Smooth muscle cell (in vitro differentiated cells): ENCODE results near the gene CMTM7. TPM values are rescaled to one million over a fixed set of nuclear protein-coding genes. Genes with fewer than 3 reads are reported as not detected.

ENCODE experiments used
- DNase-seq: peaks from one replicate; lab custom pipeline; 2025; ENCODE audit not compliant: unreplicated experiment; lab: John Stamatoyannopoulos, UW
- H2AFZ ChIP-seq: fragments of 200-600 bp; sonication (generic); 2 replicates; pipeline ENCODE4 v1.6.0; 2016; ENCODE audit warnings: antibody characterized with exemption, low read depth, mild to moderate bottlenecking
- H3F3A ChIP-seq: fragments of 200-600 bp; sonication (generic); 2 replicates; pipeline ENCODE4 v1.6.0; 2017; ENCODE audit warnings: antibody characterized with exemption, low read depth
- H3K27ac ChIP-seq: fragments of 200-600 bp; sonication (generic); 2 replicates; pipeline ENCODE4 v1.5.1; 2016; ENCODE audit warnings: low read depth, mild to moderate bottlenecking
- H3K27me3 ChIP-seq: fragments of 200-600 bp; sonication (generic); 2 replicates; pipeline ENCODE4 v1.6.1; 2016; ENCODE audit warnings: low read depth, mild to moderate bottlenecking
- H3K36me3 ChIP-seq: fragments of 200-600 bp; sonication (generic); 2 replicates; pipeline ENCODE4 v1.5.1; 2016; ENCODE audit warnings: low read depth
- H3K4me1 ChIP-seq: fragments of 200-600 bp; sonication (generic); 2 replicates; pipeline ENCODE4 v1.5.1; 2016; ENCODE audit warnings: low read depth
- H3K4me2 ChIP-seq: fragments of 200-600 bp; sonication (generic); 2 replicates; pipeline ENCODE4 v1.6.0; 2016; ENCODE audit warnings: mild to moderate bottlenecking
- H3K4me3 ChIP-seq: fragments of 200-600 bp; sonication (generic); 2 replicates; pipeline ENCODE4 v1.5.1; 2016; ENCODE audit warnings: mild to moderate bottlenecking
- H3K79me2 ChIP-seq: fragments of 200-600 bp; sonication (generic); 2 replicates; pipeline ENCODE4 v1.6.0; 2016; ENCODE audit warnings: low read depth, mild to moderate bottlenecking
- H3K9ac ChIP-seq: fragments of 200-600 bp; sonication (generic); 2 replicates; pipeline ENCODE4 v1.6.0; 2016; ENCODE audit warnings: low read depth
- H3K9me3 ChIP-seq: fragments of 200-600 bp; sonication (generic); replicated peaks from 2 replicates; pipeline ENCODE4 v1.5.1; 2016; ENCODE audit warnings: low read depth
- H4K20me1 ChIP-seq: fragments of 200-600 bp; sonication (generic); 2 replicates; pipeline ENCODE4 v1.6.0; 2016; ENCODE audit warnings: low read depth
- CTCF ChIP-seq: fragments of 200-600 bp; sonication (generic); IDR thresholded peaks from 2 replicates; pipeline ENCODE4 v1.5.1; 2017; ENCODE audit warnings: borderline replicate concordance, mild to moderate bottlenecking, antibody characterized with exemption; ENCODE audit not compliant: insufficient read depth, poor library complexity, severe bottlenecking
- WGBS: methylation state at CpG from one replicate; pipeline ENCODE4 v1.1.7; 2016; ENCODE audit warnings: low lambda C conversion rate; 5-methylcytosine and 5-hydroxymethylcytosine counted together
- polyA plus RNA-seq: library from polyadenylated mRNA; unstranded; fragments of >200 nt; fragmentation: Nextera tagmentation; extraction: Ambion mirVana; gene quantifications from 2 replicates; pipeline ENCODE4 v1.2.1, GENCODE V29; 2016
- total RNA-seq: library from RNA; depleted of rRNA; stranded (reverse); fragments of >200 nt; gene quantifications from 2 replicates; pipeline ENCODE4 v1.2.3, GENCODE V29; 2014

Gene CMTM7
- total and polyA plus RNA-seq, 2 experiments from 2014 or later, result 23.4 to 43.1 TPM

- H3K4me1 ChIP-seq, result no peaks in the 10 kb centered on the region
- H4K20me1 ChIP-seq, result no peaks in the 10 kb centered on the region
- H3K79me2 ChIP-seq, result no peaks in the 10 kb centered on the region
- 76% methylated on average over 4 of the region's 4 CpGs for WGBS
- no peak overlapping the region for H3K9ac ChIP-seq
- no peaks in the 10 kb centered on the region for H3K27me3 ChIP-seq
- no peak for TF ChIP-seq CTCF
- DNase-seq, result no peak
- H3K4me2 ChIP-seq, result no peak overlapping the region
- H3F3A ChIP-seq, result no peaks in the 10 kb centered on the region
- H3K36me3 ChIP-seq, result no peaks in the 10 kb centered on the region
- no peaks in the 10 kb centered on the region for H3K9me3 ChIP-seq
- H3K27ac ChIP-seq, result no peak overlapping the region
- no peak overlapping the region for H2AFZ ChIP-seq
- H3K4me3 ChIP-seq, result no peak overlapping the region
Observed at GRCh38 chr3:32372213-32372490, 19.5 kb upstream of the CMTM7 start.

- Histone ChIP-seq H3K4me2 (no peak overlapping the region), H3K9me3 (no peaks in the 10 kb centered on the region), H3K36me3 (no peaks in the 10 kb centered on the region), H3K4me1 (no peaks in the 10 kb centered on the region), H3K4me3 (no peak overlapping the region), H3K79me2 (no peaks in the 10 kb centered on the region), H4K20me1 (no peaks in the 10 kb centered on the region), H2AFZ (no peak overlapping the region), H3K27me3 (no peaks in the 10 kb centered on the region), H3F3A (no peaks in the 10 kb centered on the region), H3K9ac (no peak overlapping the region), H3K27ac (no peak overlapping the region)
- WGBS, result 95% methylated on average over 5 of the region's 5 CpGs
- no peak for DNase-seq
- no peak for TF ChIP-seq CTCF
Observed at GRCh38 chr3:32373276-32373675, 18.4 kb upstream of the CMTM7 start.

- Histone ChIP-seq H3K27ac (no peak overlapping the region), H3K36me3 (no peaks in the 10 kb centered on the region), H3K9ac (no peak overlapping the region), H3K27me3 (no peaks in the 10 kb centered on the region), H2AFZ (no peak overlapping the region), H3K4me2 (no peak overlapping the region), H3K4me1 (no peaks in the 10 kb centered on the region), H3F3A (no peaks in the 10 kb centered on the region), H4K20me1 (no peaks in the 10 kb centered on the region), H3K9me3 (no peaks in the 10 kb centered on the region), H3K4me3 (no peak overlapping the region), H3K79me2 (no peaks in the 10 kb centered on the region)
- no peak for DNase-seq
- TF ChIP-seq CTCF, result no peak
- WGBS, result 92% methylated on average over 5 of the region's 5 CpGs
Observed at GRCh38 chr3:32373844-32374243, 17.8 kb upstream of the CMTM7 start.

GRCh38 chr3:32374788-32375595 lies 16.7 kb upstream of the CMTM7 start:
- Histone ChIP-seq H3K27me3 (no peaks in the 10 kb centered on the region), H3K4me1 (peaks cover 1% of the 10 kb centered on the region), H3K79me2 (no peaks in the 10 kb centered on the region), H3K9ac (no peak overlapping the region), H3K4me2 (peak overlapping the region; percentile 65), H2AFZ (peak overlapping the region; percentile 56), H3K36me3 (no peaks in the 10 kb centered on the region), H3K9me3 (no peaks in the 10 kb centered on the region), H3K27ac (no peak overlapping the region), H4K20me1 (no peaks in the 10 kb centered on the region), H3K4me3 (no peak overlapping the region), H3F3A (no peaks in the 10 kb centered on the region)
- peak; percentile 67 for TF ChIP-seq CTCF
- WGBS, result 39% methylated on average over 12 of the region's 12 CpGs
- no peak for DNase-seq
